HepG2 (cell line): ENCODE measurements around the gene PROC. TPM values are rescaled to one million over a fixed set of nuclear protein-coding genes. Genes with fewer than 3 reads are reported as not detected.

Experiments used
- ATAC-seq: fragments of 200-7000 bp; cut with Tn5 transposase; 3 replicates; pipeline ENCODE4 v1.9.1; 2020; ENCODE audit warnings: mild to moderate bottlenecking, moderate library complexity
- BruUV-seq: library from RNA; stranded (reverse); fragments of 400-500 nt; replicated peaks from 2 replicates; lab custom pipeline; 2021; lab: Mats Ljungman, UMichigan
- CTCF ChIA-PET: fragments of 300-600 bp; formaldehyde crosslinking; extraction: SDS; loops from one replicate; lab custom pipeline; 2021; ENCODE audit warnings: low total read pairs, inconsistent platforms, low intra/inter-chr PET ratio; lab: Yijun Ruan, JAX
- POLR2A ChIA-PET: fragments of 350-600 bp; sonication (Branson Sonifier 250); formaldehyde crosslinking; loops from one replicate; lab custom pipeline; 2020; ENCODE audit warnings: antibody characterized with exemption, inconsistent platforms; lab: Yijun Ruan, JAX
- DNase-seq: peaks from one replicate; pipeline ENCODE4 v3.0.0-alpha.2; 2015; ENCODE audit warnings: low spot score
- FAIRE-seq: peaks from 3 replicates; lab custom pipeline; 2011; peaks lifted over from hg19 to GRCh38; lab: Jason Lieb, UNC
- H2AFZ ChIP-seq: one replicate; pipeline ENCODE4 v1.6.1; 2011; ENCODE audit warnings: low read length, inconsistent platforms
- H3K27ac ChIP-seq: fragments of 300-600 bp; 3 replicates; pipeline ENCODE4 v1.8.0; 2011; ENCODE audit warnings: mixed run types, mild to moderate bottlenecking, mixed read lengths, low read length, inconsistent platforms; ENCODE audit not compliant: insufficient read depth; ENCODE audit errors: extremely low read length
- H3K27me3 ChIP-seq, 2 experiments: fragments of 200-600 bp in 1 of 2; 2 replicates in 1 of 2; 3 replicates in 1 of 2; pipeline versions ENCODE4 v1.6.0 to v1.8.0; 2011; ENCODE audit warnings: low read length in 2 of 2, mild to moderate bottlenecking in 2 of 2, moderate library complexity in 2 of 2, inconsistent platforms in 1 of 2; ENCODE audit not compliant: insufficient read depth in 2 of 2, control insufficient read depth in 1 of 2
- H3K36me3 ChIP-seq, 2 experiments: fragments of 200-600 bp in 1 of 2; replicated peaks in 1 of 2; 2 replicates in 1 of 2; 3 replicates in 1 of 2; pipeline versions ENCODE4 v1.5.1 to v1.8.0; 2011; ENCODE audit warnings: low read length in 2 of 2, inconsistent platforms in 1 of 2; ENCODE audit not compliant: insufficient read depth in 2 of 2, control insufficient read depth in 1 of 2
- H3K4me1 ChIP-seq: 2 replicates; pipeline ENCODE4 v1.5.1; 2012; ENCODE audit warnings: low read length, inconsistent platforms; ENCODE audit not compliant: insufficient read depth
- H3K4me2 ChIP-seq: 2 replicates; pipeline ENCODE4 v1.6.0; 2011; ENCODE audit warnings: low read depth, low read length, inconsistent platforms
- H3K4me3 ChIP-seq, 3 experiments: fragments of 200-600 bp in 1 of 3; sonication (generic), shearing (Covaris generic) in 1 of 3; replicated peaks in 1 of 3; 2 replicates each; pipeline ENCODE4 v1.5.1; 2011 to 2016; ENCODE audit warnings: low read length in 3 of 3, inconsistent platforms in 2 of 3, low read depth in 2 of 3, mild to moderate bottlenecking in 2 of 3, control low read depth in 1 of 3, mixed read lengths in 1 of 3; ENCODE audit not compliant: insufficient read depth in 1 of 3
- H3K79me2 ChIP-seq: one replicate; pipeline ENCODE4 v1.6.1; 2011; ENCODE audit warnings: low read length, inconsistent platforms; ENCODE audit not compliant: insufficient read depth
- H3K9ac ChIP-seq: 2 replicates; pipeline ENCODE4 v1.6.0; 2011; ENCODE audit warnings: mild to moderate bottlenecking, low read depth, low read length, inconsistent platforms; ENCODE audit not compliant: insufficient read depth
- H3K9me3 ChIP-seq: 2 replicates; pipeline ENCODE4 v1.5.1; 2012; ENCODE audit warnings: mild to moderate bottlenecking, low read length
- H4K20me1 ChIP-seq: 2 replicates; pipeline ENCODE4 v1.6.0; 2011; ENCODE audit warnings: inconsistent platforms, mild to moderate bottlenecking, low read length, moderate library complexity; ENCODE audit not compliant: insufficient read depth
- BCL6 ChIP-seq: IDR thresholded peaks from 2 replicates; pipeline ENCODE4 v1.6.1; 2016; ENCODE audit warnings: missing genetic modification reagents, missing compliant biosample characterization
- EED ChIP-seq: sonication (generic); formaldehyde crosslinking; IDR thresholded peaks from 2 replicates; pipeline ENCODE4 v1.5.0; 2020; ENCODE audit warnings: mild to moderate bottlenecking, missing genetic modification reagents
- FOXC1 ChIP-seq: sonication (generic); formaldehyde crosslinking; IDR thresholded peaks from 2 replicates; pipeline ENCODE4 v1.8.0; 2022; ENCODE audit warnings: mild to moderate bottlenecking, missing genetic modification reagents, borderline replicate concordance
- GTF3A ChIP-seq: sonication (generic); formaldehyde crosslinking; conservative IDR thresholded peaks from 2 replicates; pipeline ENCODE4 v1.4.0; 2020; ENCODE audit warnings: mild to moderate bottlenecking, missing genetic modification reagents
- KDM5A ChIP-seq: fragments of 200-600 bp; sonication (generic); IDR thresholded peaks from 2 replicates; pipeline ENCODE4 v1.7.0; 2018; ENCODE audit warnings: antibody characterized with exemption, mild to moderate bottlenecking, low read length, borderline replicate concordance
- KDM5B ChIP-seq: sonication (generic); formaldehyde crosslinking; IDR thresholded peaks from 2 replicates; pipeline ENCODE4 v1.4.0; 2020; ENCODE audit warnings: missing genetic modification reagents, mild to moderate bottlenecking, borderline replicate concordance
- MTA3 ChIP-seq: sonication (generic); formaldehyde crosslinking; IDR thresholded peaks from 2 replicates; pipeline ENCODE4 v1.4.0; 2020; ENCODE audit warnings: missing genetic modification reagents
- NR2F6 ChIP-seq, 2 experiments: IDR thresholded peaks; 2 replicates each; pipeline ENCODE4 v1.6.1; 2016; ENCODE audit warnings: antibody characterized with exemption in 1 of 2, mild to moderate bottlenecking in 1 of 2
- U2AF2 ChIP-seq: fragments of 200-400 bp; formaldehyde crosslinking; IDR thresholded peaks from 2 replicates; pipeline ENCODE4 v1.6.1; 2017; ENCODE audit warnings: low read depth, mild to moderate bottlenecking, low read length
- XBP1 ChIP-seq: sonication (generic); formaldehyde crosslinking; IDR thresholded peaks from 2 replicates; pipeline ENCODE4 v1.5.0; 2020; ENCODE audit warnings: missing genetic modification reagents
- ZBTB1 ChIP-seq: sonication (generic); formaldehyde crosslinking; IDR thresholded peaks from 2 replicates; pipeline ENCODE4 v1.4.0; 2020; ENCODE audit warnings: missing genetic modification reagents, borderline replicate concordance
- ZKSCAN8 ChIP-seq: IDR thresholded peaks from 2 replicates; pipeline ENCODE4 v1.6.1; 2016; ENCODE audit warnings: borderline replicate concordance, missing genetic modification reagents, missing compliant biosample characterization
- ZNF143 ChIP-seq: sonication (generic); formaldehyde crosslinking; IDR thresholded peaks from 2 replicates; pipeline ENCODE4 v1.4.0; 2020; ENCODE audit warnings: missing genetic modification reagents
- ZNF225 ChIP-seq: sonication (generic); formaldehyde crosslinking; IDR thresholded peaks from 2 replicates; pipeline ENCODE4 v1.4.0; 2020; ENCODE audit warnings: mild to moderate bottlenecking, missing genetic modification reagents
- ZNF234 ChIP-seq: sonication (generic); formaldehyde crosslinking; conservative IDR thresholded peaks from 2 replicates; pipeline ENCODE4 v1.5.1; 2020; ENCODE audit warnings: mild to moderate bottlenecking, missing genetic modification reagents
- ZNF766 ChIP-seq: sonication (generic); formaldehyde crosslinking; IDR thresholded peaks from 2 replicates; pipeline ENCODE4 v1.5.0; 2020; ENCODE audit warnings: missing genetic modification reagents, borderline replicate concordance
- WGBS: methylation state at CpG from one replicate; pipeline ENCODE4 v1.1.6; 2017; ENCODE audit warnings: low lambda C conversion rate; 5-methylcytosine and 5-hydroxymethylcytosine counted together
- in situ Hi-C: cut with HindIII; loops from 2 replicates; pipeline ENCODE4 v1.10.0; 2017; ENCODE audit warnings: low pct_unique_long_range_greater_than_20kb; ENCODE audit not compliant: extremely low pct_ligation_motif_present
- intact Hi-C: fragments of 100-400 bp; cut with micrococcal nuclease; formaldehyde crosslinking; loops from one replicate; pipeline ENCODE4 v1.10.0; 2022; ENCODE audit not compliant: unreplicated experiment
- polyA plus RNA-seq, 8 experiments: library from polyadenylated mRNA; depleted of rRNA in 3 of 8; stranded (reverse) in 7 of 8; unstranded in 1 of 8; fragments of >200 nt; fragmentation: Illumina TruSeq in 4 of 8; extraction: Trizol in 4 of 8; gene quantifications; 2 replicates each; pipeline versions ENCODE4 v1.2.1 to v1.2.3, GENCODE V29; 2011 to 2016; ENCODE audit warnings: low read depth in 4 of 8, missing spikeins in 1 of 8, mixed read lengths in 1 of 8; ENCODE audit not compliant: insufficient read depth in 1 of 8
- total RNA-seq, 5 experiments: library from RNA; depleted of rRNA; stranded (reverse); fragments of >200 nt; fragmentation: Illumina TruSeq; extraction: Trizol; gene quantifications; 2 replicates each; pipeline ENCODE4 v1.2.3, GENCODE V29; 2016; ENCODE audit warnings: low read depth in 1 of 5
- TF ChIP-seq, protein P1 (sequence below): sonication (generic); formaldehyde crosslinking; IDR thresholded peaks from 2 replicates; pipeline ENCODE4 v1.5.0; 2020; ENCODE audit warnings: mild to moderate bottlenecking, low read depth, missing genetic modification reagents, borderline replicate concordance
- TF ChIP-seq, protein P2 (sequence below), 2 experiments: sonication (generic) in 1 of 2; formaldehyde crosslinking in 1 of 2; IDR thresholded peaks; 2 replicates each; pipeline versions ENCODE4 v1.4.0 to v1.6.1; 2016 to 2020; ENCODE audit warnings: borderline replicate concordance in 1 of 2, low read depth in 1 of 2, mild to moderate bottlenecking in 1 of 2, missing genetic modification reagents in 1 of 2
- TF ChIP-seq, protein P3 (sequence below): sonication (generic); formaldehyde crosslinking; IDR thresholded peaks from 2 replicates; pipeline ENCODE4 v1.8.1; 2023; ENCODE audit warnings: missing genetic modification reagents, inconsistent platforms, borderline replicate concordance

PROC gene
- total and polyA plus RNA-seq, 2 of the 13 experiments (the other 11 are each of a cell fraction or from before 2014, with no cell fraction given), result 134 to 185 TPM

- no peaks in the 10 kb centered on the region; the same call in 1 of the 2 replicates for H3K9me3 ChIP-seq
- FAIRE-seq, result no peak
- no peak for ATAC-seq
- CTCF ChIA-PET, result no interaction called here
- peaks cover 50% of the 10 kb centered on the region for H3K4me1 ChIP-seq
- peak overlapping the region; percentile 25; the same call in 1 of the 2 replicates for H3K9ac ChIP-seq
- no peaks in the 10 kb centered on the region for H3K36me3 ChIP-seq
- no peak overlapping the region for H2AFZ ChIP-seq
- H3K4me3 ChIP-seq, result no peak overlapping the region
- H3K4me2 ChIP-seq, result 0 out of 2 replicates have a peak overlapping the region, but pooled peaks have one; percentile 64
- 86% methylated on average over 4 of the region's 5 CpGs for WGBS
- no peaks in the 10 kb centered on the region for H3K79me2 ChIP-seq
- no peak for DNase-seq
- no peaks in the 10 kb centered on the region for H4K20me1 ChIP-seq
- POLR2A ChIA-PET, result interaction anchor here (1.5 to 16.2 kb wide), 5 partner anchors 11 to 31 kb away, joined by 4 to 229 read pairs (median 56); partner anchors contain the start of gene PROC
- no peaks in the 10 kb centered on the region for H3K27me3 ChIP-seq
- BruUV-seq, result no TSS peak
- intact Hi-C loops, result loop anchor here (2.0 kb wide), 1 partner anchor 21 kb away; the partner anchor contains the start of gene PROC
- peak overlapping the region; percentile 94 for H3K27ac ChIP-seq
- in situ Hi-C loops, result no loop called here
- TF ChIP-seq ZBTB1 (CRISPR knock-in tag) (no peak), EED (CRISPR knock-in tag) (0 out of 2 replicates have a peak, but pooled peaks have one; percentile 28), GTF3A (no peak), KDM5B (CRISPR knock-in tag) (peak; percentile 30; the same call in 1 of the 2 replicates), KDM5A (no peak), MTA3 (CRISPR knock-in tag) (no peak), ZNF225 (CRISPR knock-in tag) (no peak), FOXC1 (CRISPR knock-in tag) (no peak), XBP1 (CRISPR knock-in tag) (no peak), ZKSCAN8 (CRISPR knock-in tag) (no peak), ZNF766 (CRISPR knock-in tag) (no peak), U2AF2 (no peak), NR2F6 (IDR thresholded peaks at IDR 0.05) (no peak), NR2F6 (CRISPR knock-in tag; IDR thresholded peaks at IDR 0.05) (no peak), BCL6 (no peak), ZNF143 (peak; percentile 22; the same call in 1 of the 2 replicates), ZNF234 (no peak)
- TF ChIP-seq, protein P1, sequence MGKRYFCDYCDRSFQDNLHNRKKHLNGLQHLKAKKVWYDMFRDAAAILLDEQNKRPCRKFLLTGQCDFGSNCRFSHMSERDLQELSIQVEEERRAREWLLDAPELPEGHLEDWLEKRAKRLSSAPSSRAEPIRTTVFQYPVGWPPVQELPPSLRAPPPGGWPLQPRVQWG, result no peak
- TF ChIP-seq, protein P2, sequence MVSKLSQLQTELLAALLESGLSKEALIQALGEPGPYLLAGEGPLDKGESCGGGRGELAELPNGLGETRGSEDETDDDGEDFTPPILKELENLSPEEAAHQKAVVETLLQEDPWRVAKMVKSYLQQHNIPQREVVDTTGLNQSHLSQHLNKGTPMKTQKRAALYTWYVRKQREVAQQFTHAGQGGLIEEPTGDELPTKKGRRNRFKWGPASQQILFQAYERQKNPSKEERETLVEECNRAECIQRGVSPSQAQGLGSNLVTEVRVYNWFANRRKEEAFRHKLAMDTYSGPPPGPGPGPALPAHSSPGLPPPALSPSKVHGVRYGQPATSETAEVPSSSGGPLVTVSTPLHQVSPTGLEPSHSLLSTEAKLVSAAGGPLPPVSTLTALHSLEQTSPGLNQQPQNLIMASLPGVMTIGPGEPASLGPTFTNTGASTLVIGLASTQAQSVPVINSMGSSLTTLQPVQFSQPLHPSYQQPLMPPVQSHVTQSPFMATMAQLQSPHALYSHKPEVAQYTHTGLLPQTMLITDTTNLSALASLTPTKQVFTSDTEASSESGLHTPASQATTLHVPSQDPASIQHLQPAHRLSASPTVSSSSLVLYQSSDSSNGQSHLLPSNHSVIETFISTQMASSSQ (IDR thresholded peaks at IDR 0.05; ENCODE audit: low read depth), result no peak
- TF ChIP-seq, protein P2 (CRISPR knock-in tag; IDR thresholded peaks at IDR 0.05; ENCODE audit: borderline replicate concordance), result no peak
- TF ChIP-seq, protein P3, sequence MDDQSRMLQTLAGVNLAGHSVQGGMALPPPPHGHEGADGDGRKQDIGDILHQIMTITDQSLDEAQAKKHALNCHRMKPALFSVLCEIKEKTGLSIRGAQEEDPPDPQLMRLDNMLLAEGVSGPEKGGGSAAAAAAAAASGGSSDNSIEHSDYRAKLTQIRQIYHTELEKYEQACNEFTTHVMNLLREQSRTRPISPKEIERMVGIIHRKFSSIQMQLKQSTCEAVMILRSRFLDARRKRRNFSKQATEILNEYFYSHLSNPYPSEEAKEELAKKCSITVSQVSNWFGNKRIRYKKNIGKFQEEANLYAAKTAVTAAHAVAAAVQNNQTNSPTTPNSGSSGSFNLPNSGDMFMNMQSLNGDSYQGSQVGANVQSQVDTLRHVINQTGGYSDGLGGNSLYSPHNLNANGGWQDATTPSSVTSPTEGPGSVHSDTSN, result no peak
These were observed 21.1 kb downstream of the PROC start for GRCh38 chr2:127439343-127439742.
